Gastroesophageal sphincter (tissue), 4 donors: ENCODE data around the gene LSM10. TPM values are rescaled to one million over a fixed set of nuclear protein-coding genes. Genes with fewer than 3 reads are reported as not detected.

ENCODE experiments used
- ATAC-seq: fragments of 150-250 bp; one replicate; pipeline ENCODE4 v1.9.1; 2016; ENCODE audit warnings: mild to moderate bottlenecking, moderate library complexity
- H3K27ac ChIP-seq, 4 donors: fragments of 200-600 bp; sonication (generic) in 3 of 4; 1 replicate in 3 of 4; 2 replicates in 1 of 4; pipeline ENCODE4 v1.5.1; 2016 to 2019
- H3K27me3 ChIP-seq: fragments of 200-600 bp; sonication (generic); one replicate; pipeline ENCODE4 v1.5.1; 2019
- H3K36me3 ChIP-seq, 2 donors: fragments of 200-600 bp; sonication (generic); one replicate each; pipeline ENCODE4 v1.5.1; 2019; ENCODE audit warnings: control low read depth in 1 of 2
- H3K4me1 ChIP-seq, 3 donors: fragments of 200-600 bp; sonication (generic); 1 replicate in 2 of 3; 2 replicates in 1 of 3; pipeline ENCODE4 v1.5.1; 2016 to 2019; ENCODE audit warnings: control low read depth in 2 of 3
- H3K4me3 ChIP-seq, 2 donors: fragments of 200-600 bp; sonication (generic); one replicate each; pipeline ENCODE4 v1.5.1; 2019; ENCODE audit warnings: mild to moderate bottlenecking in 1 of 2, moderate library complexity in 1 of 2
- H3K9me3 ChIP-seq, 3 donors: fragments of 200-600 bp; sonication (generic); one replicate each; pipeline ENCODE4 v1.5.1; 2017 to 2019; ENCODE audit warnings: control low read depth in 2 of 3
- EP300 ChIP-seq: sonication (generic); formaldehyde crosslinking; IDR thresholded peaks from one replicate; pipeline ENCODE4 v1.6.1; 2017; ENCODE audit warnings: antibody characterized with exemption, mild to moderate bottlenecking
- POLR2A ChIP-seq, 2 donors: fragments of 450-650 bp; IDR thresholded peaks; one replicate each; pipeline ENCODE4 v1.6.1; 2017; ENCODE audit warnings: antibody characterized with exemption in 2 of 2, mild to moderate bottlenecking in 2 of 2, moderate library complexity in 1 of 2
- POLR2AphosphoS5 ChIP-seq: sonication (generic); formaldehyde crosslinking; IDR thresholded peaks from one replicate; pipeline ENCODE4 v1.6.1; 2017; ENCODE audit warnings: antibody characterized with exemption
- WGBS, 2 donors: methylation state at CpG; one replicate each; pipeline ENCODE4 v1.1.5; 2018; ENCODE audit warnings: low coverage in 1 of 2; 5-methylcytosine and 5-hydroxymethylcytosine counted together
- total RNA-seq, 4 donors: library from RNA; depleted of rRNA; stranded (reverse); fragments of >200 nt; gene quantifications; one replicate each; pipeline ENCODE4 v1.1.0, GENCODE V29; 2016
- TF ChIP-seq, protein P1 (sequence below), 4 experiments: fragments of 200-600 bp in 2 of 4; fragments of 450-650 bp in 2 of 4; sonication (generic) in 1 of 4; IDR thresholded peaks; one replicate each; pipeline ENCODE4 v1.5.1; 2017 to 2019; ENCODE audit warnings: antibody characterized with exemption in 4 of 4, mild to moderate bottlenecking in 2 of 4, moderate library complexity in 2 of 4

The LSM10 gene
- total RNA-seq, 4 donors from 2014 or later: 39.5 to 50.2 (median 47.3) TPM

DNA sequence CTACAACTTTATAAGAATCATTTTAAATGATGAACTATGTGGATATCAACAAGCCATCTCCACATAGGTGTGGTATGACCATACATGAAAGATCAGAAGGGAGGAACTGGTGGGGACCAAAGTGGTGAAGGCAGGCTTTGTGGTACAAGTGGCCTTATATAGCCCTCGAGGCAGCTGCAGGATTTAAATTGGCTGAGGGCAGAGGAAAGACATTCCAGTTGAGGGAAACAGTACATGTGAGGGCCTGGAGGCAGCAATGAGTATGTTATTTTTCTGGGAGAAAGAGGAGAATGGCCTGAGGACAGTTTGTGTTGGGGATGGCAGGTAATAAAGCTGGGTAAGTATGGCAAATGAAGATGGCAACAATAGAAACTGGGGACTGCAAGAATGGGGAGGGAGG, 35.4 kb upstream of the LSM10 start:
- no peak for TF ChIP-seq POLR2AphosphoS5
- TF ChIP-seq, protein P1, sequence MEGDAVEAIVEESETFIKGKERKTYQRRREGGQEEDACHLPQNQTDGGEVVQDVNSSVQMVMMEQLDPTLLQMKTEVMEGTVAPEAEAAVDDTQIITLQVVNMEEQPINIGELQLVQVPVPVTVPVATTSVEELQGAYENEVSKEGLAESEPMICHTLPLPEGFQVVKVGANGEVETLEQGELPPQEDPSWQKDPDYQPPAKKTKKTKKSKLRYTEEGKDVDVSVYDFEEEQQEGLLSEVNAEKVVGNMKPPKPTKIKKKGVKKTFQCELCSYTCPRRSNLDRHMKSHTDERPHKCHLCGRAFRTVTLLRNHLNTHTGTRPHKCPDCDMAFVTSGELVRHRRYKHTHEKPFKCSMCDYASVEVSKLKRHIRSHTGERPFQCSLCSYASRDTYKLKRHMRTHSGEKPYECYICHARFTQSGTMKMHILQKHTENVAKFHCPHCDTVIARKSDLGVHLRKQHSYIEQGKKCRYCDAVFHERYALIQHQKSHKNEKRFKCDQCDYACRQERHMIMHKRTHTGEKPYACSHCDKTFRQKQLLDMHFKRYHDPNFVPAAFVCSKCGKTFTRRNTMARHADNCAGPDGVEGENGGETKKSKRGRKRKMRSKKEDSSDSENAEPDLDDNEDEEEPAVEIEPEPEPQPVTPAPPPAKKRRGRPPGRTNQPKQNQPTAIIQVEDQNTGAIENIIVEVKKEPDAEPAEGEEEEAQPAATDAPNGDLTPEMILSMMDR (IDR thresholded peaks at IDR 0.05): no peak
- no peak for TF ChIP-seq EP300
- TF ChIP-seq POLR2A (IDR thresholded peaks at IDR 0.05): no peak

GRCh38 chr1:36432616-36433015, 34.9 kb upstream of the LSM10 start:
- peaks cover 0 to 79% of the 10 kb centered on the region in 2 donors for H3K36me3 ChIP-seq
- no peaks in the 10 kb centered on the region for H3K4me1 ChIP-seq
- H3K27ac ChIP-seq: no peak overlapping the region
- TF ChIP-seq, protein P1 (IDR thresholded peaks at IDR 0.05): no peak
- TF ChIP-seq POLR2AphosphoS5 (no peak), POLR2A (IDR thresholded peaks at IDR 0.05) (no peak), EP300 (no peak)
- no peaks in the 10 kb centered on the region for H3K9me3 ChIP-seq
- no peak for ATAC-seq
- H3K4me3 ChIP-seq: no peak overlapping the region
- H3K27me3 ChIP-seq: no peaks in the 10 kb centered on the region
- WGBS, 2 donors: 56 to 83% methylated on average over 3 to 4 of the region's 4 CpGs

More for the DNA sequence above, 35.4 kb upstream of the LSM10 start:
- WGBS, 2 donors: 30 to 63% methylated on average over 1 of the region's 1 CpG
- Histone ChIP-seq H3K9me3 (no peaks in the 10 kb centered on the region), H3K27ac (no peak overlapping the region), H3K36me3 (peaks cover 0 to 80% of the 10 kb centered on the region in 2 donors), H3K4me1 (no peaks in the 10 kb centered on the region), H3K4me3 (no peak overlapping the region), H3K27me3 (no peaks in the 10 kb centered on the region)
- no peak for ATAC-seq

GRCh38 chr1:36425791-36426190, 28.1 kb upstream of the LSM10 start:
- Histone ChIP-seq H3K4me3 (no peak overlapping the region), H3K27me3 (no peaks in the 10 kb centered on the region), H3K4me1 (peaks cover 0 to 4% (median 0%) of the 10 kb centered on the region in 3 donors), H3K9me3 (no peaks in the 10 kb centered on the region), H3K27ac (no peak overlapping the region), H3K36me3 (peaks cover 0 to 75% of the 10 kb centered on the region in 2 donors)
- ATAC-seq: no peak
- WGBS, 2 donors: 65 to 80% methylated on average over 4 of the region's 4 CpGs
- no peak for TF ChIP-seq POLR2AphosphoS5

GRCh38 chr1:36421649-36422048, 23.9 kb upstream of the LSM10 start:
- Histone ChIP-seq H3K27ac (no peak overlapping the region), H3K4me3 (no peak overlapping the region), H3K36me3 (peaks cover 0 to 66% of the 10 kb centered on the region in 2 donors), H3K9me3 (no peaks in the 10 kb centered on the region), H3K27me3 (no peaks in the 10 kb centered on the region), H3K4me1 (peaks cover 0 to 15% (median 4%) of the 10 kb centered on the region in 3 donors)
- TF ChIP-seq, protein P1 (IDR thresholded peaks at IDR 0.05): no peak
- no peak for TF ChIP-seq POLR2AphosphoS5
- no peak for TF ChIP-seq EP300
- TF ChIP-seq POLR2A (IDR thresholded peaks at IDR 0.05): no peak
- ATAC-seq: no peak
- WGBS, 2 donors: 74 to 82% methylated on average over 5 to 7 of the region's 7 CpGs

DNA sequence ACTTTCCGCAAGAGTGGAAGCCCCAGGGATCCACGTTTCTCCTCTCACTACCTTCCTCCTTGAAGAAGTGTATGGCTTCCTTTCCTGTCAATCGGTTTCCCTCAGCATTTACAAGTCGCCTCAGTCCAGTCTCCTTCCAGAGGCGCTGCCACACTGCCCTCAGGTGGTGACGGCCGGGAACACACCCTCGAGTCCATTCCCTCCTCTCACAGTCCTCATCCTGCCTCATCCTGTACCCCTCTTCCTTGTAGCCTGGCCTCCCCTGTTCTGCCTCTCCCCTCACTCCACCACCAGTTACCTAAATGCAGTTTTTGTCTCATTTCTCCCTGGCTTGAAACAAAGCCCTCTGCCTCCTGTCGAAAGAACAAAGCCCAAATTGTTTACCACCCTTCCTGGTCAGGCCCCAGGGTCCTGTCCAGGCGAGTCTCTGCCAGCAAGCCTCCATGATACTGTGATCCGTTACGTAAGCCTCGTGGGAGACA, 23.2 kb upstream of the LSM10 start:
- WGBS, 2 donors: 8 to 12% methylated on average over 10 to 13 of the region's 13 CpGs
- ATAC-seq: peak; percentile 92
- Histone ChIP-seq H3K36me3 (peaks cover 0 to 65% of the 10 kb centered on the region in 2 donors), H3K27ac (peak overlapping the region in 2 of 4 donors; percentile 22 to 31), H3K27me3 (no peaks in the 10 kb centered on the region), H3K4me1 (peaks cover 0 to 15% (median 4%) of the 10 kb centered on the region in 3 donors), H3K9me3 (no peaks in the 10 kb centered on the region), H3K4me3 (no peak overlapping the region)
- TF ChIP-seq EP300 (no peak), POLR2AphosphoS5 (no peak), POLR2A (IDR thresholded peaks at IDR 0.05) (no peak)
- TF ChIP-seq, protein P1 (IDR thresholded peaks at IDR 0.05): peak; percentile 70 to 94 (median 90)
